ENCODE data around the gene LNPEP. TPM values are rescaled to one million over a fixed set of nuclear protein-coding genes. Genes with fewer than 3 reads are reported as not detected.

LNPEP gene
- total and polyA plus RNA-seq, 2 of the 4 experiments (the other 2 are of a cell fraction): 3.6 to 27.4 TPM

DNA sequence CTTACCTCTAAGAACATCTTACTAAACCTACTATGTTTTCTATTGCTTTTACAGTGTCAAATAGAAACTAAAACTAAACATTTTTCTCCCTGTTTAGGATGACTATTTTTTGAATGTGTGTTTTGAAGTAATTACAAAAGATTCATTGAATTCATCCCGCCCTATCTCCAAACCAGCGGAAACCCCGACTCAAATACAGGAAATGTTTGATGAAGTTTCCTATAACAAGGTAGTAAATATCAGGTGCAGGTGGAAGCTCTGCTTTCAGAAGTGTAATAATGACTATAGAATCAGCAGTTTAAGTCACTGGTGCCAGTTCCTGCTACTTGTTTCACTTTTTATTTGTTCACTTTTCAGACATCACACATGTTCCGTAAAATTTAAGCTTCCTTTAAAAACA lies 39.6 kb upstream of the LNPEP start:
- DNase-seq: no peak

More for the DNA sequence above, 39.6 kb upstream of the LNPEP start:
- Histone ChIP-seq H4K5ac (ENCODE audit: low read depth, low read length) (no peak overlapping the region), H3K36me3 (ENCODE audit: control insufficient read depth, insufficient read depth, low read length) (no peaks in the 10 kb centered on the region), H2BK120ac (ENCODE audit: low read depth, low read length) (no peak overlapping the region), H4K8ac (ENCODE audit: low read depth in 2 of 2, low read length in 2 of 2) (no peak overlapping the region), H2AK5ac (ENCODE audit: low read depth, low read length) (no peak overlapping the region), H2AFZ (replicated peaks; ENCODE audit: low read length, poor library complexity) (no peak overlapping the region), H3K27ac (ENCODE audit: insufficient read depth, low read length) (no peak overlapping the region), H2AK9ac (replicated peaks; ENCODE audit: low read depth, low read length, poor library complexity) (no peak overlapping the region), H3K27me3 (ENCODE audit: control insufficient read depth, insufficient read depth, low read length) (no peaks in the 10 kb centered on the region), H3K79me1 (ENCODE audit: low read depth in 1 of 2, low read length in 2 of 2) (no peaks in the 10 kb centered on the region), H4K20me1 (ENCODE audit: insufficient read depth, low read length) (no peaks in the 10 kb centered on the region), H2BK15ac (ENCODE audit: low read depth, low read length) (no peak overlapping the region), H3K9ac (ENCODE audit: low read depth, low read length) (no peak overlapping the region), H3K14ac (replicated peaks; ENCODE audit: low read depth, low read length) (no peak overlapping the region), H3K4me2 (ENCODE audit: low read depth, low read length) (no peak overlapping the region), H2BK5ac (ENCODE audit: low read depth, low read length, poor library complexity, severe bottlenecking) (no peak overlapping the region), H2BK20ac (ENCODE audit: low read depth, low read length) (no peak overlapping the region), H3K4me3 (ENCODE audit: insufficient read depth, low read depth, low read length) (no peak overlapping the region), H4K91ac (ENCODE audit: insufficient read depth, low read depth, low read length) (no peak overlapping the region), H3K56ac (ENCODE audit: extremely low read depth, insufficient read depth, low read length) (no peak overlapping the region), H3K18ac (ENCODE audit: low read depth, low read length) (no peak overlapping the region), H3K23ac (ENCODE audit: low read depth, low read length) (no peak overlapping the region), H3K9me1 (ENCODE audit: insufficient read depth, low read length) (peaks cover 5% of the 10 kb centered on the region; the same call in 1 of the 2 replicates), H3K4ac (ENCODE audit: low read depth, low read length) (no peak overlapping the region), H3K9me3 (ENCODE audit: control insufficient read depth, insufficient read depth, low read length) (no peaks in the 10 kb centered on the region), H3K4me1 (ENCODE audit: control insufficient read depth, insufficient read depth, low read length) (peaks cover 3% of the 10 kb centered on the region; the same call in 1 of the 2 replicates)
- intact Hi-C loops (cut with micrococcal nuclease) (no loop called here), in situ Hi-C loops (cut with MboI; ENCODE audit: low sequenced_read_pairs) (no loop called here), dilution Hi-C loops (cut with HindIII; ENCODE audit: low sequenced_read_pairs, unreplicated experiment) (loop anchor here (25.0 kb wide), 1 partner anchor 266 kb away; no protein-coding TSS in a partner anchor)
- ATAC-seq (ENCODE audit: low read depth): no peak
- ChIA-PET POLR2A (ENCODE audit: unreplicated experiment) (no interaction called here), CTCF (no interaction called here)
- TF ChIP-seq BHLHE40 (IDR thresholded peaks at IDR 0.05; ENCODE audit: low read depth, low read length): no peak
- TF ChIP-seq POLR2A (IDR thresholded peaks at IDR 0.05; ENCODE audit: low read depth, low read length): no peak
- no peak for TF ChIP-seq SMC3 (IDR thresholded peaks at IDR 0.05; ENCODE audit: low read depth, low read length)
- no peak for TF ChIP-seq RCOR1 (IDR thresholded peaks at IDR 0.05; ENCODE audit: insufficient replicate concordance, low read length)
- TF ChIP-seq NFE2L2 (IDR thresholded peaks at IDR 0.05; ENCODE audit: low read depth, low read length): no peak
- TF ChIP-seq, protein P1, sequence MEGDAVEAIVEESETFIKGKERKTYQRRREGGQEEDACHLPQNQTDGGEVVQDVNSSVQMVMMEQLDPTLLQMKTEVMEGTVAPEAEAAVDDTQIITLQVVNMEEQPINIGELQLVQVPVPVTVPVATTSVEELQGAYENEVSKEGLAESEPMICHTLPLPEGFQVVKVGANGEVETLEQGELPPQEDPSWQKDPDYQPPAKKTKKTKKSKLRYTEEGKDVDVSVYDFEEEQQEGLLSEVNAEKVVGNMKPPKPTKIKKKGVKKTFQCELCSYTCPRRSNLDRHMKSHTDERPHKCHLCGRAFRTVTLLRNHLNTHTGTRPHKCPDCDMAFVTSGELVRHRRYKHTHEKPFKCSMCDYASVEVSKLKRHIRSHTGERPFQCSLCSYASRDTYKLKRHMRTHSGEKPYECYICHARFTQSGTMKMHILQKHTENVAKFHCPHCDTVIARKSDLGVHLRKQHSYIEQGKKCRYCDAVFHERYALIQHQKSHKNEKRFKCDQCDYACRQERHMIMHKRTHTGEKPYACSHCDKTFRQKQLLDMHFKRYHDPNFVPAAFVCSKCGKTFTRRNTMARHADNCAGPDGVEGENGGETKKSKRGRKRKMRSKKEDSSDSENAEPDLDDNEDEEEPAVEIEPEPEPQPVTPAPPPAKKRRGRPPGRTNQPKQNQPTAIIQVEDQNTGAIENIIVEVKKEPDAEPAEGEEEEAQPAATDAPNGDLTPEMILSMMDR (conservative IDR thresholded peaks at IDR 0.05; ENCODE audit: low read depth, low read length): no peak
- TF ChIP-seq CEBPB (IDR thresholded peaks at IDR 0.05; ENCODE audit: low read depth, low read length): no peak
- no peak for TF ChIP-seq FOS (IDR thresholded peaks at IDR 0.05; ENCODE audit: low read depth, low read length)
- TF ChIP-seq USF2 (IDR thresholded peaks at IDR 0.05; ENCODE audit: low read depth, low read length): no peak
- TF ChIP-seq MXI1 (IDR thresholded peaks at IDR 0.05; ENCODE audit: borderline replicate concordance, low read depth, low read length): no peak
- no peak for TF ChIP-seq MAZ (IDR thresholded peaks at IDR 0.05; ENCODE audit: borderline replicate concordance, low read depth, low read length)
- TF ChIP-seq RAD21 (IDR thresholded peaks at IDR 0.05; ENCODE audit: low read length): no peak
- TF ChIP-seq RFX5 (IDR thresholded peaks at IDR 0.05; ENCODE audit: low read depth, low read length): no peak
- no peak for TF ChIP-seq MAFK (IDR thresholded peaks at IDR 0.05; ENCODE audit: low read depth, low read length)
- TF ChIP-seq CHD1 (IDR thresholded peaks at IDR 0.05; ENCODE audit: low read depth, low read length): no peak
- TF ChIP-seq, protein P2, sequence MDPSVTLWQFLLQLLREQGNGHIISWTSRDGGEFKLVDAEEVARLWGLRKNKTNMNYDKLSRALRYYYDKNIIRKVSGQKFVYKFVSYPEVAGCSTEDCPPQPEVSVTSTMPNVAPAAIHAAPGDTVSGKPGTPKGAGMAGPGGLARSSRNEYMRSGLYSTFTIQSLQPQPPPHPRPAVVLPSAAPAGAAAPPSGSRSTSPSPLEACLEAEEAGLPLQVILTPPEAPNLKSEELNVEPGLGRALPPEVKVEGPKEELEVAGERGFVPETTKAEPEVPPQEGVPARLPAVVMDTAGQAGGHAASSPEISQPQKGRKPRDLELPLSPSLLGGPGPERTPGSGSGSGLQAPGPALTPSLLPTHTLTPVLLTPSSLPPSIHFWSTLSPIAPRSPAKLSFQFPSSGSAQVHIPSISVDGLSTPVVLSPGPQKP (IDR thresholded peaks at IDR 0.05; ENCODE audit: borderline replicate concordance, low read depth, low read length): no peak
- 100% methylated on average over 1 of the region's 4 CpGs; no CpG with 5 or more reads in 1 of the 2 experiments for WGBS, 2 experiments (ENCODE audit: extremely low coverage in 2 of 2, insufficient read length in 1 of 2)
- no TSS peak for BruUV-seq (replicated peaks)
